Renal pelvis (tissue), 12 donors: Measurements from ENCODE around the gene XRN2. TPM values are rescaled to one million over a fixed set of nuclear protein-coding genes. Genes with fewer than 3 reads are reported as not detected.
A peak's percentile ranks its signal among the peaks of the same experiment; 100 is the strongest.

Experiments
- DNase-seq: peaks from one replicate; pipeline ENCODE4 v3.0.0-alpha.2; 2013
- long read RNA-seq, 16 experiments: transcript quantifications; one replicate each; lab custom pipeline, GENCODE V29; 2026
- polyA plus RNA-seq, 3 donors: library from polyadenylated mRNA; unstranded; fragments of 120-200 nt; gene quantifications; one replicate each; pipeline ENCODE4 v1.2.1, GENCODE V29; 2013; ENCODE audit not compliant: insufficient read length in 3 of 3

XRN2 gene, protein sequence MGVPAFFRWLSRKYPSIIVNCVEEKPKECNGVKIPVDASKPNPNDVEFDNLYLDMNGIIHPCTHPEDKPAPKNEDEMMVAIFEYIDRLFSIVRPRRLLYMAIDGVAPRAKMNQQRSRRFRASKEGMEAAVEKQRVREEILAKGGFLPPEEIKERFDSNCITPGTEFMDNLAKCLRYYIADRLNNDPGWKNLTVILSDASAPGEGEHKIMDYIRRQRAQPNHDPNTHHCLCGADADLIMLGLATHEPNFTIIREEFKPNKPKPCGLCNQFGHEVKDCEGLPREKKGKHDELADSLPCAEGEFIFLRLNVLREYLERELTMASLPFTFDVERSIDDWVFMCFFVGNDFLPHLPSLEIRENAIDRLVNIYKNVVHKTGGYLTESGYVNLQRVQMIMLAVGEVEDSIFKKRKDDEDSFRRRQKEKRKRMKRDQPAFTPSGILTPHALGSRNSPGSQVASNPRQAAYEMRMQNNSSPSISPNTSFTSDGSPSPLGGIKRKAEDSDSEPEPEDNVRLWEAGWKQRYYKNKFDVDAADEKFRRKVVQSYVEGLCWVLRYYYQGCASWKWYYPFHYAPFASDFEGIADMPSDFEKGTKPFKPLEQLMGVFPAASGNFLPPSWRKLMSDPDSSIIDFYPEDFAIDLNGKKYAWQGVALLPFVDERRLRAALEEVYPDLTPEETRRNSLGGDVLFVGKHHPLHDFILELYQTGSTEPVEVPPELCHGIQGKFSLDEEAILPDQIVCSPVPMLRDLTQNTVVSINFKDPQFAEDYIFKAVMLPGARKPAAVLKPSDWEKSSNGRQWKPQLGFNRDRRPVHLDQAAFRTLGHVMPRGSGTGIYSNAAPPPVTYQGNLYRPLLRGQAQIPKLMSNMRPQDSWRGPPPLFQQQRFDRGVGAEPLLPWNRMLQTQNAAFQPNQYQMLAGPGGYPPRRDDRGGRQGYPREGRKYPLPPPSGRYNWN
- polyA plus RNA-seq, result 10 to 100 TPM; 90.3 to 95.1 (median 93.3) TPM
- long read RNA-seq, donor 1, transcript XRN2-201 (30 exons, 3,437 nt), result major isoform, 10 of 81 reads
- long read RNA-seq, donor 1, partial matches to known transcripts, result 71 of 81 reads
- long read RNA-seq, donor 1, other reads (novel, unspliced or antisense), result 0 of 81 reads
- long read RNA-seq, donor 2, transcript XRN2-201 (30 exons, 3,437 nt), result major isoform, 6 of 91 reads
- long read RNA-seq, donor 2, partial matches to known transcripts, result 85 of 91 reads
- long read RNA-seq, donor 2, other reads (novel, unspliced or antisense), result 0 of 91 reads
- long read RNA-seq, donor 3, partial matches to known transcripts, result 112 of 115 reads
- long read RNA-seq, donor 3, other reads (novel, unspliced or antisense), result 0 of 115 reads
- long read RNA-seq, donor 4, partial matches to known transcripts, result 69 of 73 reads
- long read RNA-seq, donor 4, other reads (novel, unspliced or antisense), result 0 of 73 reads
- long read RNA-seq, donor 5, partial matches to known transcripts, result 60 of 61 reads
- long read RNA-seq, donor 5, other reads (novel, unspliced or antisense), result 0 of 61 reads
- long read RNA-seq, donor 6, partial matches to known transcripts, result 63 of 67 reads
- long read RNA-seq, donor 6, other reads (novel, unspliced or antisense), result 0 of 67 reads
- long read RNA-seq, donor 7, partial matches to known transcripts, result 90 of 90 reads
- long read RNA-seq, donor 7, other reads (novel, unspliced or antisense), result 0 of 90 reads
- long read RNA-seq, donor 8, partial matches to known transcripts, result 46 of 49 reads
- long read RNA-seq, donor 8, other reads (novel, unspliced or antisense), result 0 of 49 reads
- long read RNA-seq, donor 9, transcript XRN2-201 (30 exons, 3,437 nt), result major isoform, 7 of 161 reads
- long read RNA-seq, donor 9, partial matches to known transcripts, result 154 of 161 reads
- long read RNA-seq, donor 9, other reads (novel, unspliced or antisense), result 0 of 161 reads
- long read RNA-seq, donor 10, partial matches to known transcripts, result 115 of 119 reads
- long read RNA-seq, donor 10, other reads (novel, unspliced or antisense), result 0 of 119 reads
- long read RNA-seq, donor 11, partial matches to known transcripts, result 70 of 73 reads
- long read RNA-seq, donor 11, other reads (novel, unspliced or antisense), result 0 of 73 reads
- long read RNA-seq, donor 12, transcript XRN2-201 (30 exons, 3,437 nt), result major isoform, 8 of 93 reads
- long read RNA-seq, donor 12, partial matches to known transcripts, result 85 of 93 reads
- long read RNA-seq, donor 12, other reads (novel, unspliced or antisense), result 0 of 93 reads
- long read RNA-seq, donor 13, partial matches to known transcripts, result 64 of 64 reads
- long read RNA-seq, donor 13, other reads (novel, unspliced or antisense), result 0 of 64 reads
- long read RNA-seq, donor 14, partial matches to known transcripts, result 185 of 189 reads
- long read RNA-seq, donor 14, other reads (novel, unspliced or antisense), result 0 of 189 reads
- long read RNA-seq, donor 15, transcript XRN2-201 (30 exons, 3,437 nt), result major isoform, 10 of 76 reads
- long read RNA-seq, donor 15, partial matches to known transcripts, result 66 of 76 reads
- long read RNA-seq, donor 15, other reads (novel, unspliced or antisense), result 0 of 76 reads
- long read RNA-seq, donor 16, partial matches to known transcripts, result 142 of 146 reads
- long read RNA-seq, donor 16, other reads (novel, unspliced or antisense), result 0 of 146 reads

DNA sequence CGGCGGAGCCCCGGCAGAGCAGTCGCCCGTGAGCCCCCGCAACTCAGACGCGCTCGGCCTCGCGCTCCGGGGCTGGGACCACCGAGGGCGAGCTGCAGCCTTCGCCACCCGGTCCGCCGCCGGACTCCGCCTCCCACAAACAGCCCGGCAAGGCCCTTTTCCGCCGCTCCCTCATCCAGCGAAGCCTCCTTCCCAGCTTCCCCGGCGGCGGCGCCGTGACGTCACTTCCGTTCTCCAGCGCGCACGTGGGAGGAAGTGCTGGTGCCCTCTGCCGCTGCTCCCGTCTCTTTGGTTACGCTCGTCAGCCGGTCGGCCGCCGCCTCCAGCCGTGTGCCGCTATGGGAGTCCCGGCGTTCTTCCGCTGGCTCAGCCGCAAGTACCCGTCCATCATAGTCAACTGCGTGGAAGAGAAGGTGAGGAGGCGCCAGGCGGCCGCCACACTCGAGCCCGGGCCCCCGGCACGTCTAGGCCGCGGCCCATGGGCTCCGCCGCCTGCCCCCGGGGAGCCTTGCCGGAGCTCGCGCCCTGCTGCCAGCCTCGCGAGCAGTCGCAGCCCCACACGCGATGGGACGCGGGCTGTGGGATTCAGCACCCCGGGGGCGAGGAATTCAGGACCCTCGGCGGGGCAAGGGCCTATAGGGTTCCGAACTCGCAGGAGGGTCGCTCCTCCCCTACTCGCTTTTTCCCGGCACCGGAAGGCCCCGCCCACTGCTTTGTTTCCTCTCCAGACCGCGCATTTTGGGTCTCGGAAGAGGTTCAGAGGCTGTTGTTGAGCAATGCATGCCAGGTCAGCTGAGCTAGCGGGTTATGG, at the start of gene XRN2:
XRN2 (plus strand) TSS at position 271 of the 811 bp plus-strand sequence; CDS start at position 339, 68 bp downstream.
- peak; percentile 95 for DNase-seq

DNA sequence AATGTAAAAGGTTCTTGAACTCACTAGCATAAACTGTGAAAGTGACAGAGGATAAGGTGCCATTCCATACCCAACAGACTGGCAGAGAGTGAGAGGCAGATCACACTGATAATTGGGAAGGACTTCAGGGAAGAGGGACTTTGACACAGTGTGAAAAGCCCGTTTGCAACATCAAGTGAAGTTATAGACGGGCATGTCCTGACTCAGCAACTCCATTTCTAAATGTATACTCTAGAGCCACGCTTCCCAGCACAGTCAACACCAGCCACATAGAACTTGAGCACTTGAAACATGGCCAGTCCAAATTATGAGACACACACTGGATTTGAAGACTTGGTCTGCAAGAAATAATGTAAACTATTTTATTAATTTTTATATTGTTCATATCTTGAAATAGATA, 45.9 kb upstream of the XRN2 start:
- DNase-seq, result no peak

DNA sequence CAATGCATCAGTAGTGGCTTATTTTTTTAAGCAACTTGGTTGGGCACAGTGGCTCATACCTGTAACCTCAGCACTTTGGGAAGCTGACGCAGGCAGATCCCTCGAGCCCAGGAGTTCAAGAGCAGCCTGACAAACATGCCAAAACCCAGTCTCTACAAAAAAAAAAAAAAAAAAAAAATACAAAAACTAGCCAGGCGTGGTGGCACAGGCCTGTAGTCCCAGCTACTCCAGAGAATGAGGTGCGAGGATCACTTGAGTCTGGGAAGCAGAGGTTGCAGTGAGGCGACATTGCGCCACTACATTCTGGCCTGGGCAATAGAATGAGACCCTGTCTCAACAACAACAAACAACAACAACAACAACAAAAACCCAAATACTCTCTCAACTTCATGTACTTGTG, 44.7 kb upstream of the XRN2 start:
- no peak for DNase-seq

DNA sequence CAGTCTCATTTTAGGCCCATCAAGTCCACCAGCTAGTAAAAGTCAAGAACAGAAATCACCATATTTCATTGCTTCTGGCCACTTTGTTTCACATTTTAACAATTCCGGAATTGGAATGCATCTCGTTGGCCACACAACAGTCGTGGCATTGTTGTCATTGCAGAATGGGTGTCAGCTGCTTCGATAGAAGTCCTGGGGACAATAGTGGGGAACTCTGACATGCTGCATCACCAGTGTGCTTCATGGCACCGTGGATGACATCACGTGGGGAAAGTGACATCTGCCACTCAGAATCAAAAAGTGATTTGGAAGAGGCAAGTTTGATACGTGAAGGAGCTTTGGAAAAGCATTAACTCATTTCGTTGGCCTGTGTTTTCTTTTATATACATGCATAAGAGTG, 43.8 kb upstream of the XRN2 start:
- DNase-seq, result no peak

DNA sequence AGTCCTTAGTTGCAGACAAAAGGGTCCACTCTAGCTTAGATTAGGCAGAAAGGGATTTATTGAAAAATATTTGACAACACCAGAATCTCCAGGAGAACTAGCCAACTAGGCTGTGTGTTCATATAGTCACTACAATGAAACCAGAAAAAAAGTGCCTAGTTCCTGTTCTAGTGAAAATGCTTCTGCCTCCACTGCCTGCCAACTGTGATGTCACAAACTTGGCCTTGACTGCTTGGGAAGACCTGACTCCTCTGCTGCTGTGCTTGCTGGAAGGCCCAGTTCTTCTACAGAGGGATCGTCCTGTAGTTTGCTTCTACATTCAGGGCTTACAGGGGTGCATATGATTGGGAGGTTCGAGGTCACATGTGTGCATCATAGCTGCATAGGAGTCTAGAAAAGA, 40.3 kb upstream of the XRN2 start:
- DNase-seq, result no peak

DNA sequence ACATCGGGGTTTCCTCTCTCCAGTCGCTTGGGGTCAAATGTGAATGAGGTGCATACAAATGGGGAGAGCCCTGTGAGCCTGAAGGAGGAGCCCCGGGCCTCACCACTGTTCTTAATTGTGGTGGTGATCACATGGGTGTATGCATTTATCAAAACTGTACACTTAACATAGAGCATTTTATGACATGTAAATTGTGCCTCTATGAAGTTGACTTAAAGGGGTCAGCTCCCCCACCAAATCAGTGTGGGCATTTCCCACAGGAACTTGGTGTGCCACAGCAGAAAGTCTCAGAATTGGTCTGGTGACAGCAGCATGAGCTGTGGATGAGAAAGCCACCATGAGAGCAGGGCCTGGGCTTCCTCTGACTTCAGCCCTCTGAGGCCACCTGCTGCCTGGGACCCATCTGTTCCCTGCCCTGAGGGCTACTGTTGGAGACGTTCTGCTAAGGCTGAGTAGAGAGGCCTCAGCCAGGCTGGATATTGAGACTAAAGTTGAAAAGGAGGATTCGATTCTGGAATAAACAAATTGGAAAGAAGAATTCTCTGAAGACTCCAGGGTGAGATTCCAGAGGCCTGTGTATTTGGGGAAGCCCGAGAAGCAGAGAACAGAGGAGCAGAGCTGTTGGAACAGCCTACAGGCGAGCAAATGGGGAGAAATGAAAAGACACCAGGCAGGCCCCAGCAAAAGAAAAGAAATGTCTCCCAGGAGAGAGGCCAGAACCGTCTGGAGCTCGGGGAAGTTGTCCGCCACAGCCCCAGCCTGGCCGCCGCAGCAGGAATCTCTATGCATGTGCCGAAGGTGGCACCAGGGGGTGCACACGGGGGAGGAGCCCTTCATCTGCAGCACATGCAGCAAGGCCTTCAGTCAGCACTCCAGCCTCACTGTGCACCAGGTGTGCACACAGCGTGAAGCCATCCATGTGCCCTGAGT, 37.6 kb upstream of the XRN2 start:
- no peak for DNase-seq

DNA sequence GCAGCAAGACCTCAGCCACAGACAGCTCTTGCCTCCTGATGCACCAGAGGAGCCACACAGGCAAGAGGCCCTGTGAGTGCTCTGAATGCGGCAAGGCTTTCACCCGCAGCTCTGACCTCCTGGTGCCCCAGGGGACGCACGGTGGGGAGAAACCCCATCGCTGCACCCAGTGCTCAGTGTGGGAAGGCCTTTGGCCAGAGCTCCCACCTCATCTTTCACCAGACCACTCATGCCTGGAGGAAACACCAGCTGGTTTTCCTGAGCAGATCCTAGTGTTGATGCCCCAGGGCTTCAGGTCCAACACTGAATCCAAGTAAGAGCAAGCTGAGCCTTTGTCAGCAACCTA, 37.0 kb upstream of the XRN2 start:
- no peak for DNase-seq

DNA sequence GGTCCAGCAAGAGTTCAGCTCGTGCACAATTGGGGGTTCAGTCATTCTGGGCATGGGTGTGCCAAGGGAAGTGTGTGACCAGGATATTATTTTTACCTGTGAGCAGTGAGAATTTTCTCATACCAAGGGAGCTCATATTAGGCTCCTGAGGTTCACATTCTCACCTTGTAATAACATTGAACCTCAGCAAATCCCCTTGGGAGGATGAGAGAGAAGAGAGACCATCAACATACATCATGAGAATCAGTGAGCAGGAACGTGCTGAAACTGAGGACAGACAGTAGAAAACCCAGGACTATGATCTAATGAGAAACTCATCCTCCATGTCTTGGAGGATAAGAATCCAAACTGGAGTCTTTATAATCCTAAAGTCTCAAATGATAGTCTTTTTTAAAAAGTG, 33.4 kb upstream of the XRN2 start:
- DNase-seq, result no peak

DNA sequence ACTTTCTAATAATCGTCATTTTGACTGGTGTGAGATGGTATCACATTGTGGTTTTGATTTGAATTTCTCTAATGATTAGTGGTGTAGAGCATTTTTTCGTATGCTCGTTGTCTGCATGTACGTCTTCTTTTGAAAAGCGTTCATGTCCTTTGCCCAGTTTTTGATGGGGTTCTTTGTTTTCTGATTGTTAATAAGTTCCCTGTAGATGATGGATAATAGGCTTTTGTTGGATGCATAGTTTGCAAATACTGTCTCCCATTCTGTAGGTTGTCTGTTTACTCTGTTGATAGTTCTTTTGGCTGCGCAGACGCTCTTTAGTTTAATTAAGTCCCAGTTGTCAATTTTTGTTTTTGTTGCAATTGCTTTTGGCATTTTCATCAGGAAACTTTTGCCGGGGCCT, 32.3 kb upstream of the XRN2 start:
- no peak for DNase-seq

DNA sequence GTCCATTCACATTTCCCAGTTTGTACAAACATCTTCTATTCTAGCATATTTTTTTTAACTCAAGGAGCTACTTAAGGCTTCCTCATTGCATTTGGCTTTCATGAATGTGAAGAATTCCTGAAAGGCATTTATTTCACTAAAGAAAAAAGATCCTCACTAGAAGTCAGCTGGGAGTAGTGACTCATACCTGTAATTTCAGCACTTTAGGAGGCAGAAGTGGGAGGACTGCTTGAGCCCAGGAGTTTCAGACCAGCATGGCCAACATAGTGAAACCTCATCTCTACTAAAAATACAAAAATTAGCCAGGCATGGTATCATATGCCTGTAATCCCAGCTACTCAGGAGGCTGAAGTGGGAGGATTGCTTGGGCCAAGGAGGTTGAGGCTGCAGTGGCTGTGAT, 30.9 kb upstream of the XRN2 start:
- no peak for DNase-seq

DNA sequence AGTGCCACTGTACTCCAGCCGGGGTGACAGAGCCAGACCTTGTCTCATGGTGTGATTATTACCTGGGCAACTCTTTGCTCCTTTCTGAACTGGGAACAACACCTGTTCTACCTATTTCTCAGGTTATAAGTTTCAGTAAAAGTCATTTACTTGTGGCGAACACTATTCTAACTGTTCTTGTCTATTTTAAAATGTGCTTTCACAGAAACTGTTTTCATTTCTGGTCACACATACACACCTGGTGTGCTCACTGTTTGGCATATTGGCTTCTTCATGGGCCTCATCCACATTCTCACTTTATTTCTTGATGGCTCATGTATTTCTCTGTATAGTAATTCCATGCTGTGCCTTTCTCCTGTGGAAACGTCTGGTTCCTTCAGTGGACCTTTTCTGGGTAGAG, 30.5 kb upstream of the XRN2 start:
- no peak for DNase-seq

DNA sequence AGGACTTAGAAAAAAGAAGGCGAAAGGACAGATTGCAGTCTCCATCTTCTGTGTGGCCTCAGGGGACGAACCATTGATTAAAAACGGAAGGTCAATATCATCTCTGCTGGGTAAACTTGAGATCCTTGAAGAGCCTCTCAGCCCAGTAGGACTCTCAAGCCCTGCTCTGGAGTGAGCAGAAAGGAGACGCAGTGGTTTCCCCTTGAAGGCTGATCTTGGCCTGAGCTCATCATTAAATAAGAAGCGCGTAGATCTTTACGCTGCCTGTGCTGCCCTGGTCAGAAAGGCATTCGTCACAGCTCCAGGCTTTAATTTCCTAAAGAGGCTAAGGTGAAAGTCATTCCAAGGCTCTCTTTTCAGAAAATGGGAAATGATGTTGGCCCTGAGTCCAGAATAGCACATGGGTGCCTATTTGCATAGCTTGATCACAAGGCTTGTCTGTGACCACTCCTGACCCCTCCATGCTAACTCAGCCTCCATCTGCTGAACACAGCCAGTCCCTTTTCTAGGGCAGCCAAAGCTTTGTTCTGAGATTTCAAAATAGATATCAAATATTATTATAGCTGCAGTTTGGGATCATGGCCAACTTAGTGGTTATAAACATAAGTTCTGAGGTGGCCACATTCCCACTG, 29.3 kb upstream of the XRN2 start:
- DNase-seq, result no peak

DNA sequence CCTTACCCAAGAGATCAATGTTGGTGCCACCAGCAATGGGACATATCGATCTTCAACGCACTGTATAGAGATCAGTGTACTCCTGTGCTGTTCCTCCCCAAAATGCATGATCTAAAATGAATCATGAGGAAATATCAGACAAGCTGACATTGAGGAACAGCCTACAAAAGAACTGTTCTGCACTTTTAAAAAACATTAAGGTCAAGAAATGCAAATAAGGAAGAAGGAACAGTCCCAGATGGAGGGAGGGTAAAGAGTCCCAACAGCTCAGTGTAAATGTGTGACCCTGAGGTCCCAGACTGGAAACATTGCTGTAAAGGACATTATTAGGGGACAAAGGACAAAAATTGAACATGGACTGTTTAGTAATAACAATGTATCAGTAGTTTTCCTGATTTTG, 24.3 kb upstream of the XRN2 start:
- no peak for DNase-seq

DNA sequence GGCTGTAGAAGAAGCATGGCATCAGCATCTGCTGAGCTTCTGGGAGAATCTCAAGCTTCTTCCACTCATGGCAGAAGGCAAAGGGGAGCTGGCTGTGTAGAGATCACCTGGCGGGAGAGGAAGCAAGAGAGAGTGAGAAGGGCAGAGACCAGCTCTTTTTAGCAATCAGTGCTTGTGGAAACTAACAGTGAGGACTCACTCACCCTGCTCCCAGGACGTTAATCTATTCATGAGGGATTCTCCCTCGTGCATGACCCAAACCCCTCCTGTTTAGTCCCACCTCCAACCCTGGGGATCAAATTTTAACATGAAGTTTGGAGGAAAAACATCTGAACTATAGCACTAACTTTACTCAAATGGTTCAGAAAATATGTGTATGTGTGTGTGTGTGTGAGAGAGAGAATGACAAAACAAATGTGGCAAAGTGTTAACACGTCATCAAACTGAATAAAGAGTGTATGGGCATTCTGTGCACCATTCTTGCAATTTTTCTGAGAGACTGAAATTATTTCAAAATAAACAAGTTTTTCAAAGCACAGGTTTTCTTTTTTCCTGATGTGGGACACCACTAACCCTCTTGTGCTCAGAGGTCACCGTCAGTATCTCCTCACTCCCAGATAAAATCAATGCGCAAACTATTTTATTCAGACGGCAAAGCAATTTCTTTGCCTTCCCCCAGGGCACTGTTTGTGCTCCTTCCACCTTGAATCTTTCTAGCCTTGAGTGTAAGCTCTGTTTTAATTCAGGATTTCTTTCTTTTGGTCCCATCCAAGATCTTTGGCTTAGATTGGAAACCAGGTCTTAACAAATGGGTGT, 23.2 kb upstream of the XRN2 start:
- no peak for DNase-seq

DNA sequence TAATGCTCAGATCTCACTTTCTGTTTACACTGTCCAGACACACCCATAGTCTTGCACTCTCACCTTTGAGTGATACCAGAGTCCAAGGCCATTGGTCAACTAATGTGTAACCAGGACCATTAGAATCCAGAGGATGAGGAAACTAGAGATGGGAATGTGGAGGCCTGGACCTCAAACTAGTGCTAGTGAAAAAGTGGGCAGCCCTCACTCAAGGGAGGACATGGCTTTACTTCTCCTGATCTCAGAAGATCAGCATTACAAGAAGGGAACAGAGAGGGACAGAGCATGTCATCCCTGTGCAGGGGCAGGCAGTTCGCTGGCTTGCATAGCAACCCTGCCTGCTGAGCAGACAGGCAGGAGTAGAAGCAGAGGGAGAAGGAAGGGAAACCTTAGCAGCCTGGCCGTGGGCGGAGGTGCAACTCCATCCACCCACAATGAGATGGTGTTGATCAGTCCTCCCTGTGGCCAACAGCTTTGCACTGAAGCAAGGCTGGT, 22.6 kb upstream of the XRN2 start:
- DNase-seq, result no peak

DNA sequence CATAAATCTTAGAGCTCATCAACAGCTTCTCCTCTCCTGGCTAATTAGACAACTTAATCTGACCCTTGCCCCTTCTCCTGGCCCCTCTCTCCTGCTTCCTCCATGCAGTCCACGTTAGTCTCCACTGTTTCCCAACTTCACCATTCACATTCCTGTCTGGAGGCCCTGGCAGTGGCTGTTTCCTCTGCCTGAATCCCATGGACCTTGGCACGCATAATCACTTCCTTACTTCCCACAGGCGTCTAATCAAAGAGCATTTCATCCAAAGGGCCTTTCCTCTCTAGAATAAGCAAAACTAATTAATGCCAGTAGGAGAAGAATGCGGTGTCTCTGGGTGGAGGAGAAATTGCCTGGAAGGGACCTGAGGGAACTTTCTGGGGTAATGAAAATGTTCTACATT, 16.4 kb upstream of the XRN2 start:
- no peak for DNase-seq
